Central memory CD8-positive, alpha-beta T cell (primary cell): Measurements from ENCODE around the gene ATP6V1G1.

Source experiments
- ATAC-seq: fragments of 150-1000 bp; cut with Tn5 transposase; replicated peaks from 2 replicates; pipeline ENCODE4 v1.10.0; 2022; ENCODE audit warnings: mild to moderate bottlenecking, moderate FRiP score, moderate number of reproducible peaks; ENCODE audit not compliant: poor library complexity, severe bottlenecking; ENCODE audit errors: extremely low read depth
- DNase-seq, 2 donors: peaks; one replicate each; pipeline ENCODE4 v3.0.0; 2021; ENCODE audit warnings: low spot score in 2 of 2
- H3K27ac Mint-ChIP-seq: one replicate; pipeline ENCODE4 v1.8.0; 2022; ENCODE audit warnings: low read depth, mild to moderate bottlenecking, moderate library complexity, mixed read lengths
- H3K27me3 Mint-ChIP-seq: one replicate; pipeline ENCODE4 v1.8.0; 2022; ENCODE audit warnings: mixed read lengths
- H3K36me3 Mint-ChIP-seq: one replicate; pipeline ENCODE4 v1.8.0; 2022; ENCODE audit warnings: mild to moderate bottlenecking, moderate library complexity, mixed read lengths; ENCODE audit not compliant: insufficient read depth
- H3K4me1 Mint-ChIP-seq: one replicate; pipeline ENCODE4 v1.8.0; 2022; ENCODE audit warnings: mixed read lengths
- H3K4me3 Mint-ChIP-seq: one replicate; pipeline ENCODE4 v1.8.0; 2022; ENCODE audit warnings: mild to moderate bottlenecking, moderate library complexity, mixed read lengths
- H3K9me3 Mint-ChIP-seq: one replicate; pipeline ENCODE4 v1.8.0; 2022; ENCODE audit warnings: mixed read lengths

ATP6V1G1 gene

GRCh38 chr9:114621975-114622609, 34.5 kb downstream of the ATP6V1G1 start:
- Mint-ChIP-seq H3K4me3 (no peak overlapping the region), H3K27me3 (no peaks in the 10 kb centered on the region), H3K36me3 (peaks cover 20% of the 10 kb centered on the region), H3K27ac (no peak overlapping the region), H3K4me1 (peaks cover 10% of the 10 kb centered on the region), H3K9me3 (no peaks in the 10 kb centered on the region)
- no peak for DNase-seq
- no peak for ATAC-seq

GRCh38 chr9:114624677-114625076, 37.1 kb downstream of the ATP6V1G1 start:
- H3K36me3 Mint-ChIP-seq: peaks cover 20% of the 10 kb centered on the region
- peaks cover 10% of the 10 kb centered on the region for H3K4me1 Mint-ChIP-seq
- no peaks in the 10 kb centered on the region for H3K27me3 Mint-ChIP-seq
- H3K4me3 Mint-ChIP-seq: no peak overlapping the region
- DNase-seq (no peak), ATAC-seq (no peak)
- H3K9me3 Mint-ChIP-seq: no peaks in the 10 kb centered on the region
- H3K27ac Mint-ChIP-seq: no peak overlapping the region

- no peaks in the 10 kb centered on the region for H3K27me3 Mint-ChIP-seq
- H3K4me1 Mint-ChIP-seq: peaks cover 6% of the 10 kb centered on the region
- no peak overlapping the region for H3K4me3 Mint-ChIP-seq
- no peak overlapping the region for H3K27ac Mint-ChIP-seq
- H3K9me3 Mint-ChIP-seq: no peaks in the 10 kb centered on the region
- DNase-seq: no peak
- peaks cover 22% of the 10 kb centered on the region for H3K36me3 Mint-ChIP-seq
- no peak for ATAC-seq
Measured at GRCh38 chr9:114626415-114627020, 38.9 kb downstream of the ATP6V1G1 start.

GRCh38 chr9:114627553-114627952, 40.0 kb downstream of the ATP6V1G1 start:
- Mint-ChIP-seq H3K36me3 (peaks cover 22% of the 10 kb centered on the region), H3K9me3 (no peaks in the 10 kb centered on the region), H3K27me3 (no peaks in the 10 kb centered on the region), H3K4me3 (no peak overlapping the region), H3K4me1 (no peaks in the 10 kb centered on the region), H3K27ac (no peak overlapping the region)
- ATAC-seq (no peak), DNase-seq (no peak)

- Mint-ChIP-seq H3K27me3 (no peaks in the 10 kb centered on the region), H3K27ac (no peak overlapping the region), H3K9me3 (no peaks in the 10 kb centered on the region), H3K4me1 (no peaks in the 10 kb centered on the region), H3K4me3 (no peak overlapping the region), H3K36me3 (peaks cover 21% of the 10 kb centered on the region)
- ATAC-seq: no peak
- no peak for DNase-seq
Measured at GRCh38 chr9:114629563-114630090, 42.1 kb downstream of the ATP6V1G1 start.

GRCh38 chr9:114631166-114631565, 43.6 kb downstream of the ATP6V1G1 start:
- DNase-seq (no peak), ATAC-seq (no peak)
- H3K9me3 Mint-ChIP-seq: no peaks in the 10 kb centered on the region
- H3K4me1 Mint-ChIP-seq: no peaks in the 10 kb centered on the region
- peaks cover 22% of the 10 kb centered on the region for H3K36me3 Mint-ChIP-seq
- no peaks in the 10 kb centered on the region for H3K27me3 Mint-ChIP-seq
- no peak overlapping the region for H3K4me3 Mint-ChIP-seq
- H3K27ac Mint-ChIP-seq: no peak overlapping the region

- Mint-ChIP-seq H3K27ac (no peak overlapping the region), H3K36me3 (peaks cover 21% of the 10 kb centered on the region), H3K4me3 (no peak overlapping the region), H3K9me3 (no peaks in the 10 kb centered on the region), H3K4me1 (no peaks in the 10 kb centered on the region), H3K27me3 (no peaks in the 10 kb centered on the region)
- ATAC-seq: no peak
- no peak for DNase-seq
Measured at GRCh38 chr9:114633438-114634089, 46.0 kb downstream of the ATP6V1G1 start.

- no peak for ATAC-seq
- Mint-ChIP-seq H3K9me3 (no peaks in the 10 kb centered on the region), H3K27me3 (no peaks in the 10 kb centered on the region), H3K4me3 (no peak overlapping the region), H3K27ac (no peak overlapping the region), H3K4me1 (no peaks in the 10 kb centered on the region), H3K36me3 (peaks cover 23% of the 10 kb centered on the region)
- no peak for DNase-seq
Measured at GRCh38 chr9:114634387-114634786, 46.8 kb downstream of the ATP6V1G1 start.

GRCh38 chr9:114638404-114638803, 50.8 kb downstream of the ATP6V1G1 start:
- DNase-seq (no peak), ATAC-seq (no peak)
- H3K4me1 Mint-ChIP-seq: no peaks in the 10 kb centered on the region
- H3K36me3 Mint-ChIP-seq: peaks cover 28% of the 10 kb centered on the region
- no peak overlapping the region for H3K27ac Mint-ChIP-seq
- H3K27me3 Mint-ChIP-seq: no peaks in the 10 kb centered on the region
- no peak overlapping the region for H3K4me3 Mint-ChIP-seq
- H3K9me3 Mint-ChIP-seq: no peaks in the 10 kb centered on the region

- Mint-ChIP-seq H3K36me3 (peaks cover 30% of the 10 kb centered on the region), H3K4me3 (no peak overlapping the region), H3K9me3 (no peaks in the 10 kb centered on the region), H3K27ac (no peak overlapping the region), H3K27me3 (no peaks in the 10 kb centered on the region), H3K4me1 (no peaks in the 10 kb centered on the region)
- no peak for ATAC-seq
- DNase-seq: no peak
Measured at GRCh38 chr9:114641967-114642366, 54.4 kb downstream of the ATP6V1G1 start.

- DNase-seq (no peak), ATAC-seq (no peak)
- Mint-ChIP-seq H3K9me3 (no peaks in the 10 kb centered on the region), H3K27ac (no peak overlapping the region), H3K4me1 (no peaks in the 10 kb centered on the region), H3K4me3 (no peak overlapping the region), H3K27me3 (no peaks in the 10 kb centered on the region), H3K36me3 (peaks cover 29% of the 10 kb centered on the region)
Measured at GRCh38 chr9:114643001-114643400, 55.4 kb downstream of the ATP6V1G1 start.

GRCh38 chr9:114643896-114644295, 56.3 kb downstream of the ATP6V1G1 start:
- ATAC-seq: no peak
- peaks cover 27% of the 10 kb centered on the region for H3K36me3 Mint-ChIP-seq
- no peaks in the 10 kb centered on the region for H3K9me3 Mint-ChIP-seq
- DNase-seq: no peak
- H3K4me1 Mint-ChIP-seq: no peaks in the 10 kb centered on the region
- H3K27ac Mint-ChIP-seq: no peak overlapping the region
- no peak overlapping the region for H3K4me3 Mint-ChIP-seq
- H3K27me3 Mint-ChIP-seq: no peaks in the 10 kb centered on the region
